Subcutaneous abdominal adipose tissue (tissue), 5 donors: ENCODE results near the gene TTLL11.

Experiments used
- H3K27ac ChIP-seq: one replicate; pipeline ENCODE4 v1.7.0; 2013; ENCODE audit warnings: low read depth, mild to moderate bottlenecking, inconsistent platforms, low read length, moderate library complexity
- H3K27me3 ChIP-seq, 5 donors: one replicate each; pipeline ENCODE4 v1.7.0; 2013; ENCODE audit warnings: low read length in 5 of 5, inconsistent platforms in 1 of 5; ENCODE audit not compliant: control insufficient read depth in 5 of 5, insufficient read depth in 4 of 5
- H3K36me3 ChIP-seq, 5 donors: one replicate each; pipeline ENCODE4 v1.7.0; 2013; ENCODE audit warnings: low read length in 5 of 5; ENCODE audit not compliant: control insufficient read depth in 5 of 5, insufficient read depth in 5 of 5
- H3K4me1 ChIP-seq, 5 donors: one replicate each; pipeline ENCODE4 v1.7.0; 2013; ENCODE audit warnings: low read length in 5 of 5, mild to moderate bottlenecking in 3 of 5, moderate library complexity in 1 of 5; ENCODE audit not compliant: control insufficient read depth in 5 of 5, insufficient read depth in 5 of 5
- H3K4me3 ChIP-seq, 5 donors: one replicate each; pipeline ENCODE4 v1.7.0; 2013; ENCODE audit warnings: low read length in 5 of 5, low read depth in 1 of 5
- H3K9ac ChIP-seq, 5 donors: one replicate each; pipeline ENCODE4 v1.7.0; 2013; ENCODE audit warnings: low read length in 5 of 5, mild to moderate bottlenecking in 4 of 5, moderate library complexity in 3 of 5
- H3K9me3 ChIP-seq, 5 donors: one replicate each; pipeline ENCODE4 v1.7.0; 2013; ENCODE audit warnings: low read length in 5 of 5; ENCODE audit not compliant: control insufficient read depth in 5 of 5
- donor health status: healthy.
- donor health status: healthy.
- donor health status: healthy.
- donor health status: healthy.
- donor health status: healthy.

TTLL11 gene

DNA sequence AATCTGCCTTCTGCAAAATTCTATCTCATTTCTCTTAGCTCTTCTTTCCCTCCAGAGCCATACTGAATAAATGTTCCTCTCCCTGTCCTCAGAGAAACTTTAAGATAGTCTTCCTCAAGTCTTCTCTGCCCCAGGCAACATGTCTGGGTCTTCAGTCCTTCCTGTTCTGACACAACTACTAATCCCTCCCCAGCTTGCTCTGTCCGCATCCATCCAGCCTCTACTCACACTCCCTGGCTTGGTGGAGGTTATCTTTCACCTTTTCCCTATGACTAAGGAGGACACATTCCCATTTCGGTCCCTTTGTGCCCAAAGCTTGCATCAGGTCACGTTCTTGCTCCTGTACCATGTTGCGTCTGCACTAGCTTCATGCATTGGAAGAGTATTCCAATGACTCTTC lies 143.3 kb downstream of the TTLL11 start:
- no peak overlapping the region for H3K4me3 ChIP-seq
- no peak overlapping the region for H3K27ac ChIP-seq
- no peaks in the 10 kb centered on the region for H3K9me3 ChIP-seq
- peaks cover 0 to 2% (median 0%) of the 10 kb centered on the region in 5 donors for H3K36me3 ChIP-seq
- H3K9ac ChIP-seq = no peak overlapping the region
- H3K27me3 ChIP-seq = no peaks in the 10 kb centered on the region
- peaks cover 0 to 7% (median 6%) of the 10 kb centered on the region in 5 donors for H3K4me1 ChIP-seq

DNA sequence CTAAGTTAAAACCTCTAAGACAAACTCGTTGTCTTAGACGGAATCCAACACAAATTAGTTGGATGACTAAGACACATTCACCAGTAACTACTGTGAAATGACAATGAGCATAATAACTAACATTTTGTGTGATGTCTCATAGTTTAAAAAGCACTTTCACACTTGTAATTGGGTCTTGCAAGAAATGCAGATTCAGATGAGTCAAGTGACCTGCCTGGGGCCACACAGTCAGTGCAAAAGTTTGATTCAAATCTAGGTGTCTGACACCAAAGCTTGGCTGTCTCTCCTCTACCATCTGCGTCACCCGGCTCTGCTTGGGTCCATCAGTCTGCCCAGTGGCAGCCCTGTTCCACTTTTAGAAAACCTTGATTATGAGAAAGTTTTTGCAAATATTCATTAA lies 143.7 kb downstream of the TTLL11 start:
- no peak overlapping the region for H3K4me3 ChIP-seq
- H3K9me3 ChIP-seq = no peaks in the 10 kb centered on the region
- H3K9ac ChIP-seq = no peak overlapping the region
- H3K4me1 ChIP-seq = peaks cover 0 to 4% (median 2%) of the 10 kb centered on the region in 5 donors
- peaks cover 0 to 2% (median 0%) of the 10 kb centered on the region in 5 donors for H3K36me3 ChIP-seq
- H3K27me3 ChIP-seq = no peaks in the 10 kb centered on the region
- no peak overlapping the region for H3K27ac ChIP-seq

DNA sequence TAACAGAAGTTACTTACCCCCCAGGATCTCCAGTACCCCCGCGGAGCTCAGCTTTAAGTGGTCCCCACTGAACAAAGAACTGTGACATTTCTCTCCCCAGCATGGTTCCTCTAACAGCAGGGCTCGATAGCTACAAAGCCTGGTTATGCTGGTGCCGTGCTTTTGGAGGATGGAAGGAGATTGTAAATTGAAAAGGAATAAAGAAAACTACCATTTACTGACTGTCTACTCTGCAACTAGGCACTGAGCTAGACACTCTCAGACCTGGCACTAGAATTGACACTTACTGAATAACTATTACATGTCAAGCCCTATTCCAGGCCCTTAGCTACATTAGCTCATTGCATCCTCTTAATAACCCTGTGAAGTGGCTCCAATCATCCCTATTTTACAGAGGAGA lies 145.3 kb downstream of the TTLL11 start:
- peaks cover 0 to 2% (median 0%) of the 10 kb centered on the region in 5 donors for H3K36me3 ChIP-seq

GRCh38 chr9:121946465-121946864 lies 146.6 kb downstream of the TTLL11 start:
- Histone ChIP-seq H3K9ac (no peak overlapping the region), H3K36me3 (peaks cover 0 to 2% (median 0%) of the 10 kb centered on the region in 5 donors), H3K27me3 (no peaks in the 10 kb centered on the region), H3K4me3 (no peak overlapping the region), H3K4me1 (no peaks in the 10 kb centered on the region), H3K9me3 (no peaks in the 10 kb centered on the region), H3K27ac (no peak overlapping the region)

More for the DNA sequence above, 145.3 kb downstream of the TTLL11 start:
- Histone ChIP-seq H3K9me3 (no peaks in the 10 kb centered on the region), H3K4me1 (no peaks in the 10 kb centered on the region), H3K27me3 (no peaks in the 10 kb centered on the region), H3K27ac (no peak overlapping the region), H3K4me3 (no peak overlapping the region), H3K9ac (no peak overlapping the region)

GRCh38 chr9:121945849-121946248 lies 147.3 kb downstream of the TTLL11 start:
- Histone ChIP-seq H3K9ac (no peak overlapping the region), H3K4me1 (no peaks in the 10 kb centered on the region), H3K9me3 (no peaks in the 10 kb centered on the region)

GRCh38 chr9:121945281-121945680 lies 147.8 kb downstream of the TTLL11 start:
- Histone ChIP-seq H3K36me3 (no peaks in the 10 kb centered on the region), H3K9ac (no peak overlapping the region), H3K27me3 (no peaks in the 10 kb centered on the region), H3K27ac (no peak overlapping the region), H3K9me3 (no peaks in the 10 kb centered on the region), H3K4me1 (no peaks in the 10 kb centered on the region), H3K4me3 (no peak overlapping the region)

More at GRCh38 chr9:121945849-121946248, 147.3 kb downstream of the TTLL11 start:
- no peak overlapping the region for H3K4me3 ChIP-seq
- no peak overlapping the region for H3K27ac ChIP-seq
- H3K36me3 ChIP-seq = peaks cover 0 to 2% (median 0%) of the 10 kb centered on the region in 5 donors
- no peaks in the 10 kb centered on the region for H3K27me3 ChIP-seq

DNA sequence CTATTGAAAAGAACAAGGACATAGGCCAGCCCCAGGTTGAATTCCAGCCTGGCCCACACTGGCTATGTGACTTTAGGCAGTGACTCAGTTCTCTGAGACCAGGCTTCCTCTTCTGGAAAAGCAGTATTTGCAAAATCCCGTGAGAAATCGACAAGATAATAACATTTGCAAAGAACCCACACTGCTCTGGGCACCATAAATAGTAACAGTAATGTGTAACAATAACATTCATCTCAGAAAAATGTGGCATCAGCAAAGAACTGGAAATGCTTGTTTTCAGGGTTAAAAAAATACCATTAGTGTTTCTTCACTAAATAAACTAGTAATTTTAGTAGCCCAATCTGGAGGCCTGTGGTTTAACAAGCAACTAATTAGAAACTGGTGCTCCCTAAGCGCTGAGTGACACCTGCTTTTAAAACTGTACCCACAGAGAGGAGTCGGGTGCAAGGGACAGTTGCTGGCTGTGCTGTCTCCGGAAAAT lies 148.4 kb downstream of the TTLL11 start:
- Histone ChIP-seq H3K4me1 (no peaks in the 10 kb centered on the region), H3K9ac (no peak overlapping the region), H3K4me3 (no peak overlapping the region), H3K36me3 (no peaks in the 10 kb centered on the region), H3K9me3 (no peaks in the 10 kb centered on the region), H3K27ac (no peak overlapping the region), H3K27me3 (no peaks in the 10 kb centered on the region)

DNA sequence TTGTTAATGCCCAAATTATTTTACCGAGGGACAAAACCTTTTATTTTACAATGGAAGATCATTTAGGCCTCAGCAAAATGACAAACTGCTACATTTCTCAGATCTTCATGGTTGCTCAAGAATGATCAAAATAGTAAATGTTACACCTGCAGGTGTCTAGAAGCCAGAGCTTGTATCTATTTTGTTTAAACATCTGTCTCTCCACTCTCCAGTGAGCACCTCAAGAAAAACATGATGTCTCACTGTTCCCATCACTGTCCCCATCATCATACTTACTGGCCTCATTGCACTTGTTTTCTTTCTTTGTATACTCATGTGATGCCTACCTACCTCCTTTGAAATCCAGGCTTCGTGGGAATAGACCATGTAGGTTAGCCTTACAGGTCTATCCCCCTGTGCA lies 149.6 kb downstream of the TTLL11 start:
- Histone ChIP-seq H3K4me3 (no peak overlapping the region), H3K4me1 (no peaks in the 10 kb centered on the region), H3K9ac (no peak overlapping the region), H3K36me3 (no peaks in the 10 kb centered on the region), H3K27ac (no peak overlapping the region), H3K9me3 (no peaks in the 10 kb centered on the region), H3K27me3 (no peaks in the 10 kb centered on the region)

DNA sequence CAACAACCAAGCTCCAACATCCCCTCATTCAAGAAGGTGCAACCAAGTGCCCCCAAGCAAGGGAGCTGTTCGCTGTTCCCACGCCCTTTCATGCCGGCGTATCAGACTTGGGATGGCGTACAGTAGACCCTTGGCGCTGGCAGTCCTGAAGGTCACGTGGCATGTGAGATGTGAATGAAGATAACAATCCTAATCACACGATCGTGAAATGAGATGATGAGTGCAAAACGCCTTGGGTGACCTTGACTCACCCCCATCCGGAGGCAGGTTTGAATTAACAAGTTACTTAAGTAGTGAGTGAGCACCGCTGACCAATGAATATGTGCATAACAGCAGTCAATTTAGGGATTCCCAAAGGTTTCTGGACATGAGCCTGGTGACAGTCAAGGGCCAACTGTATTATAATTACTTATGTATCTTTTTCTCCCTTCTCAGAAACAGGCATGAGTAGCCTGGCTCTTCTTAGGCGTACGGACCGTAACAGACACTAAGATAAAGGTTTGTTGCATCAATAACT lies 150.2 kb downstream of the TTLL11 start:
- Histone ChIP-seq H3K27me3 (no peaks in the 10 kb centered on the region), H3K27ac (no peak overlapping the region), H3K36me3 (no peaks in the 10 kb centered on the region), H3K4me1 (no peaks in the 10 kb centered on the region), H3K9ac (no peak overlapping the region), H3K4me3 (no peak overlapping the region), H3K9me3 (no peaks in the 10 kb centered on the region)

DNA sequence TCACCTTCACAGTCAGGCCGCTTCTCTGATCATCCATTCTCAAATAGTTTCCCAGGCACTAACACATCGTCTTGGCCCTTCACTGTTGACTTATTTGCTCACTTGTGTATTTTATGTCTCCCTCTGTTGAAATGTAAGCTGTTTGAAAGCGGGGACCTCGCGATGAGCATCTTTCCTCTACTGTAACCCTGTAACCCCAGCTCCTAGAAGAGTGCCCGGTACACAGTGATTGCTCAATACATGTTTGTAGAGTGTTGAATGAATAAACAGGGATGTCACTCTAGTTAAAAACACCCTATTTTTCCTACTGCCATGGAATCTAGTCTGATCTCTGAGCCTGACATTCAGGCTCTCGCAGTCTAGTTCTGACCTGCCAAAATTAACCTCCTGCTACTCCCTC lies 150.8 kb downstream of the TTLL11 start:
- no peak overlapping the region for H3K9ac ChIP-seq
- H3K4me1 ChIP-seq = no peaks in the 10 kb centered on the region
- H3K27ac ChIP-seq = no peak overlapping the region
- no peaks in the 10 kb centered on the region for H3K36me3 ChIP-seq
- H3K27me3 ChIP-seq = no peaks in the 10 kb centered on the region
- no peak overlapping the region for H3K4me3 ChIP-seq
- no peaks in the 10 kb centered on the region for H3K9me3 ChIP-seq
